ENCODE measurements around the gene SLC9A9. TPM values are rescaled to one million over a fixed set of nuclear protein-coding genes. Genes with fewer than 3 reads are reported as not detected.

Gene SLC9A9
- total and polyA plus RNA-seq, 8 donors: 0.28 to 5.9 (median 0.75) TPM

DNA sequence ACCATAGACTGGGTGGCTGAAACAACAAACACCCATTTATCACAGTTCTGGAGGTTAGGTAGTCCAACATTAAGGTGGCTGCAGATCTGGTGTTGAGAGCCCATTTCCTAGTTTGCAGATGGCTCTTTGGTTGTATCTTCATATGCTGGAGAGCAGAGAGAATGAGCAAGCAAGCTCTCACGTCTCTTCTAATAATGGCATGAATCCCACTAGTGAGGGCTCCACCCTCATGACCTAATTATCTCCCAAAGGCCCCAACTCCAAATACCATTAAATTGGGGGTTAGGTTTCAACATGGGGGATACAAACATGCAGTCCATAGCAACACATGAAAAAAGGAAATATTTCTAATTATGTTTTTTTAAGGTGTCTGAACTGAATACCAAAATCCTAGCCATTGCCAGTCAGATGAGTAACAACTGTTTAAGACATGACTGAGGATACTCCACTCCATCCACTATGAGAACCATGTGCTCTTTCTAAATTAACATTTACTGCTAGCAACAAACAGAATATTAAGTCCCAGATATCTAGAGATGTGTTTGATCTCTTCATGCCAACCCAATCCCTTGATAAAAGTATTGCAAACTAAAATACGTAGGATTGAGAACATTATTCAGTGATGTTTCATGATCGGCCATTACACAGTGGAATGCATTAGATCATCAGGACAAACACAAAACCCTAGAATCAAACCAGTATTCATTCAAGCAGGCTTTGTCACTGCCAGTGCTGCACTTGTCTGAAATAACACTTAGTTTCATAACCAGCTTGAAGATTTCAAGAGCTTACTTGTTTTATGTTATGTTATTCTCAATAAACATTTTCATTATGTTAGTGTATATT is 340.3 kb downstream of the SLC9A9 start:
- no peak overlapping the region for H3K27ac ChIP-seq
- no peaks in the 10 kb centered on the region for H3K36me3 ChIP-seq
- no peak for DNase-seq
- ATAC-seq: no peak
- WGBS, 2 donors: 77 to 80% methylated on average over 3 of the region's 3 CpGs
- no peaks in the 10 kb centered on the region for H3K4me1 ChIP-seq
- intact Hi-C loops (cut with DNase I): no loop called here
- no peaks in the 10 kb centered on the region for H3K9me3 ChIP-seq
- TF ChIP-seq, protein P1, sequence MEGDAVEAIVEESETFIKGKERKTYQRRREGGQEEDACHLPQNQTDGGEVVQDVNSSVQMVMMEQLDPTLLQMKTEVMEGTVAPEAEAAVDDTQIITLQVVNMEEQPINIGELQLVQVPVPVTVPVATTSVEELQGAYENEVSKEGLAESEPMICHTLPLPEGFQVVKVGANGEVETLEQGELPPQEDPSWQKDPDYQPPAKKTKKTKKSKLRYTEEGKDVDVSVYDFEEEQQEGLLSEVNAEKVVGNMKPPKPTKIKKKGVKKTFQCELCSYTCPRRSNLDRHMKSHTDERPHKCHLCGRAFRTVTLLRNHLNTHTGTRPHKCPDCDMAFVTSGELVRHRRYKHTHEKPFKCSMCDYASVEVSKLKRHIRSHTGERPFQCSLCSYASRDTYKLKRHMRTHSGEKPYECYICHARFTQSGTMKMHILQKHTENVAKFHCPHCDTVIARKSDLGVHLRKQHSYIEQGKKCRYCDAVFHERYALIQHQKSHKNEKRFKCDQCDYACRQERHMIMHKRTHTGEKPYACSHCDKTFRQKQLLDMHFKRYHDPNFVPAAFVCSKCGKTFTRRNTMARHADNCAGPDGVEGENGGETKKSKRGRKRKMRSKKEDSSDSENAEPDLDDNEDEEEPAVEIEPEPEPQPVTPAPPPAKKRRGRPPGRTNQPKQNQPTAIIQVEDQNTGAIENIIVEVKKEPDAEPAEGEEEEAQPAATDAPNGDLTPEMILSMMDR (IDR thresholded peaks at IDR 0.05): no peak
- FAIRE-seq: no peak
- H3K27me3 ChIP-seq: no peaks in the 10 kb centered on the region
- no peak overlapping the region for H3K4me3 ChIP-seq

- TF ChIP-seq, protein P1 (IDR thresholded peaks at IDR 0.05): no peak
- no peaks in the 10 kb centered on the region for H3K27me3 ChIP-seq
- no peaks in the 10 kb centered on the region for H3K36me3 ChIP-seq
- H3K4me1 ChIP-seq: no peaks in the 10 kb centered on the region
- no peak overlapping the region for H3K4me3 ChIP-seq
- no peaks in the 10 kb centered on the region for H3K9me3 ChIP-seq
- no peak overlapping the region for H3K27ac ChIP-seq
- ATAC-seq (no peak), FAIRE-seq (no peak), DNase-seq (no peak)
- intact Hi-C loops (cut with DNase I): no loop called here
These were observed 342.1 kb downstream of the SLC9A9 start for GRCh38 chr3:143506190-143506589.

DNA sequence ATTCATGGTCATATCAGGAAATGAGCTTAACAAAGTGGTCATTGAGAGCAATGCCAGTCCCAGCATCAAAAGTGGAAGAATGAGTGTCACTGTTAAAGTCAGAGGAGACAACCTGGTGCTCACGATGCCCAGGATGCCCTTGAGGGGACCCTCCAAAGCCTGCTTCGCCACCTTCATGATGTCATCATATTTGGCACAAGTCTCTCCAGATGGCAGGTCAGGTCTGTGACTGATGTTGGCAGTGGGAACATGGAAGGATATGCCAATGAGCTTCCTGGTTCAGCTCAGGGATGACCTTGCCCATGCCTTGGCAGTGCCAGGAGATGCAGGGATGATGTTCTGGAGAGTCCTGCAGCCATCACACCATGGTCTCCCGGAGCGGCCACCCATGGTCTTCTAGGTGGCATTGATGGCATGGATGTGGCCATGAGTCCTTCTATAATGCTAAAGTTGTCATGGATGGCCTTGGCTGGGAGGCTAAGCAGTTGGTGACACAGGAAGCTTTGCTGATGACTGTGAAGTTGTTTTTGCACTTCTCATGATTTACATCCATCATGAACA is 344.9 kb downstream of the SLC9A9 start:
- Histone ChIP-seq H3K27ac (no peak overlapping the region), H3K9me3 (no peaks in the 10 kb centered on the region), H3K27me3 (no peaks in the 10 kb centered on the region), H3K4me3 (no peak overlapping the region), H3K36me3 (no peaks in the 10 kb centered on the region), H3K4me1 (no peaks in the 10 kb centered on the region)
- TF ChIP-seq, protein P1 (IDR thresholded peaks at IDR 0.05): no peak
- 89 to 90% methylated on average over 4 of the region's 4 CpGs for WGBS, 2 donors
- intact Hi-C loops (cut with DNase I): no loop called here
- DNase-seq (peak in 1 of 6 donors; percentile 27), FAIRE-seq (no peak), ATAC-seq (no peak)

DNA sequence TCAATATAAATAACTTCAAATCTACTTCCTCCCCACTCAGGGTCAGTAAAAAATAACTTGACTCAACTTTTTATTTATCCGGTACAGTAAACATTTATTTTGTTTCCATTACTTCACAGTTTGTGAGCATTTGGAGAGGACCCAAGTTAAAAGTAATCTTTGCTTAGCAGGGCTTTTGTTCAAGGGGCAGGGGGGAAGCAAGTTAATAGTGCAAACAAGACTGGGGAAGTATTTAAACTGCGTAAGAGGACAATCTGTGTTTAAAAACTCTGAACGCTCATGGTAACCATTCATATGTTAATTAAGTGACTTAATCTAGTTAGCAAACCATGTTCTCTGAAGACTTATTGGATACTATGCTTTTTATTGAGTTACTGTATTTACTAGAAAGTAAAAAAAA is 346.2 kb downstream of the SLC9A9 start:
- no peaks in the 10 kb centered on the region for H3K4me1 ChIP-seq
- ATAC-seq (no peak), DNase-seq (no peak), FAIRE-seq (no peak)
- H3K36me3 ChIP-seq: no peaks in the 10 kb centered on the region
- no peaks in the 10 kb centered on the region for H3K27me3 ChIP-seq
- intact Hi-C loops (cut with DNase I): no loop called here
- no peak overlapping the region for H3K4me3 ChIP-seq
- no peaks in the 10 kb centered on the region for H3K9me3 ChIP-seq
- H3K27ac ChIP-seq: no peak overlapping the region
- TF ChIP-seq, protein P1 (IDR thresholded peaks at IDR 0.05): no peak
- WGBS, 2 donors: 50 to 57% methylated on average over 3 of the region's 3 CpGs

DNA sequence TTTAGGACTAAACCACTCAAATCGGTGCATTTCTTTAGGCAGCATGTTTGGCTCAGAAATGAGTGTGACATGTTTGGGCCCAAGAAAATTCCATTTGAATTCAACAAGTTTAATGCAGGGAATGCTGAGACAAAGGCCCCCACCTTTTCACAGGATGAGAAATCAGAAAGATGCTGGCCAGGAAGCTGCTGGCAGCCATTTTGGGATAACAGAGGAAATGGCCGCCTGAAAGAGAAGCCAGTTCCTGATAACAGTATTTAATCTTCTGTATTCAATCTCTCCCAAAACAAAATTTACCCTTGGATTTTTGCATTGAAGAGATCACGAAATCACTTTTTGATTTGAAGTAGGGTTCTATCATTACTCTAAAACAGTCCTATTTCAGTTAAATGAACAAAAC is 350.9 kb downstream of the SLC9A9 start:
- no peaks in the 10 kb centered on the region for H3K9me3 ChIP-seq
- ATAC-seq: no peak
- no peaks in the 10 kb centered on the region for H3K4me1 ChIP-seq
- no peak overlapping the region for H3K4me3 ChIP-seq
- FAIRE-seq: no peak
- TF ChIP-seq, protein P1 (IDR thresholded peaks at IDR 0.05): no peak
- no peaks in the 10 kb centered on the region for H3K36me3 ChIP-seq
- no peaks in the 10 kb centered on the region for H3K27me3 ChIP-seq
- intact Hi-C loops (cut with DNase I): no loop called here
- no peak overlapping the region for H3K27ac ChIP-seq
- 85 to 90% methylated on average over 3 of the region's 3 CpGs for WGBS, 2 donors
- DNase-seq: no peak
